Type B pancreatic cell (in vitro differentiated cells): ENCODE measurements around the gene ZMIZ1. TPM values are rescaled to one million over a fixed set of nuclear protein-coding genes. Genes with fewer than 3 reads are reported as not detected.

Source experiments
- DNase-seq: peaks from one replicate; pipeline ENCODE4 v3.0.0; 2021; ENCODE audit warnings: mixed read lengths; ENCODE audit not compliant: unreplicated experiment; ENCODE audit errors: extremely low spot score
- H3K27ac Mint-ChIP-seq: 2 replicates; pipeline ENCODE4 v1.8.0; 2021; ENCODE audit warnings: mild to moderate bottlenecking, mixed read lengths
- H3K27me3 Mint-ChIP-seq: 2 replicates; pipeline ENCODE4 v1.8.0; 2021; ENCODE audit warnings: mixed read lengths
- H3K36me3 Mint-ChIP-seq: 2 replicates; pipeline ENCODE4 v1.8.0; 2021; ENCODE audit warnings: mixed read lengths
- H3K4me1 Mint-ChIP-seq: one replicate; pipeline ENCODE4 v1.8.0; 2021; ENCODE audit warnings: mixed read lengths; ENCODE audit not compliant: unreplicated experiment
- H3K4me3 Mint-ChIP-seq: 2 replicates; pipeline ENCODE4 v1.8.0; 2021; ENCODE audit warnings: mild to moderate bottlenecking, mixed read lengths
- H3K9me3 Mint-ChIP-seq: 2 replicates; pipeline ENCODE4 v1.8.0; 2021; ENCODE audit warnings: mixed read lengths
- CTCF ChIP-seq: fragments of 200-600 bp; sonication (generic); conservative IDR thresholded peaks from 2 replicates; pipeline ENCODE4 v1.5.0; 2021; ENCODE audit warnings: antibody characterized with exemption, mild to moderate bottlenecking
- total RNA-seq: library from RNA; stranded (reverse); gene quantifications from 2 replicates; pipeline ENCODE4 v1.2.1, GENCODE V29; 2021; ENCODE audit warnings: low replicate concordance

The ZMIZ1 gene
- total RNA-seq, 1 donor from 2014 or later: 102 TPM

- Mint-ChIP-seq H3K9me3 (no peaks in the 10 kb centered on the region), H3K36me3 (no peaks in the 10 kb centered on the region), H3K27me3 (no peaks in the 10 kb centered on the region), H3K4me3 (peak overlapping the region; percentile 98), H3K27ac (peak overlapping the region; percentile 82), H3K4me1 (peaks cover 63% of the 10 kb centered on the region)
- DNase-seq: no peak
- TF ChIP-seq CTCF: no peak
Measured at GRCh38 chr10:79072994-79073645, 4.4 kb downstream of the ZMIZ1 start.

DNA sequence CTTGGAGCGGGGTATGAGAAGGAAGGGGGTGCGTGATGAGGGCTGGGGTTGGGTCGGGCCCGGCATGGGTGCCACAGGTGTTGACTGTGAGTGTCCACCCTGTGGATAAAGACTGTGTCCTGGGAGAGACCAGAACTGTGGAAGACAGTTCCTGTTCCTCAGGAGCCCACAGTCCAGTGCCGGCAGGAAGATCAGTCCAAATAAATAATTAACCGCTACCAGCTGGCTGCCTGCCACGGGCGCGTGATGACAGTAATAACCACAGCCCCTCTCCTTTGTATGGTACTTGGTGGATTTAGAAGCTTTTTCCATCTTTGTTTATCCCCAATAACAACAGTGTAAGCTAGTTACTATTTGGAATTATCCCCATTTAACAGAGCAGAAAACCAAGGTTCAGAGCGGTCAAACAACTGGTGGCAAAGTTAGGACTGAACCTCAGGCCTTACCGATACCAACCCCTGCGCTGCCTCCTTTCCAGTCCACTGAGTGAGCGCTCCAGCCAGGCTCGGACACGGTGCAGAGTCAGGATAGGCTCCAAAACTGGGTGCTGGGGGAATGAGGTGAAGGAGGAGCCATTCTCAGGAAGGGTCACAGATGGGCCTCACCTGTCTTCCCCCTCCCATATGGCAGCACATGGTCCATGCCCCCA, 5.1 kb downstream of the ZMIZ1 start:
- Mint-ChIP-seq H3K27ac (peak overlapping the region; percentile 82), H3K36me3 (no peaks in the 10 kb centered on the region), H3K9me3 (no peaks in the 10 kb centered on the region), H3K4me1 (peaks cover 69% of the 10 kb centered on the region), H3K4me3 (peak overlapping the region; percentile 98), H3K27me3 (no peaks in the 10 kb centered on the region)
- TF ChIP-seq CTCF: no peak
- DNase-seq: no peak

GRCh38 chr10:79074732-79075131, 6.0 kb downstream of the ZMIZ1 start:
- Mint-ChIP-seq H3K36me3 (no peaks in the 10 kb centered on the region), H3K27me3 (no peaks in the 10 kb centered on the region), H3K4me3 (no peak overlapping the region), H3K9me3 (no peaks in the 10 kb centered on the region), H3K27ac (no peak overlapping the region), H3K4me1 (peaks cover 76% of the 10 kb centered on the region)
- no peak for TF ChIP-seq CTCF
- DNase-seq: no peak

GRCh38 chr10:79075418-79075817, 6.7 kb downstream of the ZMIZ1 start:
- no peak overlapping the region for H3K4me3 Mint-ChIP-seq
- no peak for TF ChIP-seq CTCF
- H3K27ac Mint-ChIP-seq: no peak overlapping the region
- H3K4me1 Mint-ChIP-seq: peaks cover 81% of the 10 kb centered on the region
- no peaks in the 10 kb centered on the region for H3K9me3 Mint-ChIP-seq
- H3K27me3 Mint-ChIP-seq: no peaks in the 10 kb centered on the region
- DNase-seq: no peak
- H3K36me3 Mint-ChIP-seq: no peaks in the 10 kb centered on the region

- TF ChIP-seq CTCF: no peak
- Mint-ChIP-seq H3K9me3 (no peaks in the 10 kb centered on the region), H3K4me1 (peaks cover 82% of the 10 kb centered on the region), H3K36me3 (peaks cover 4% of the 10 kb centered on the region), H3K27me3 (no peaks in the 10 kb centered on the region), H3K4me3 (no peak overlapping the region), H3K27ac (no peak overlapping the region)
- no peak for DNase-seq
Measured at GRCh38 chr10:79077488-79078173, 8.9 kb downstream of the ZMIZ1 start.
